Naive B cell (primary cell): Measurements from ENCODE around the gene PRDM8. TPM values are rescaled to one million over a fixed set of nuclear protein-coding genes. Genes with fewer than 3 reads are reported as not detected.

ENCODE experiments used
- ATAC-seq, 2 donors: fragments of 150-1000 bp; cut with Tn5 transposase; 2 replicates each; pipeline ENCODE4 v1.10.0; 2021; ENCODE audit warnings: low read depth in 2 of 2, mild to moderate bottlenecking in 2 of 2, moderate library complexity in 2 of 2
- DNase-seq: peaks from one replicate; pipeline ENCODE4 v3.0.0; 2022
- H3K27ac Mint-ChIP-seq, 6 donors: one replicate each; pipeline ENCODE4 v1.8.0; 2020 to 2022; ENCODE audit warnings: mild to moderate bottlenecking in 6 of 6, mixed read lengths in 6 of 6, moderate library complexity in 5 of 6, inconsistent platforms in 2 of 6
- H3K27me3 Mint-ChIP-seq, 3 donors: one replicate each; pipeline ENCODE4 v1.8.0; 2021 to 2022; ENCODE audit warnings: mixed read lengths in 3 of 3, mild to moderate bottlenecking in 1 of 3
- H3K36me3 Mint-ChIP-seq, 2 donors: one replicate each; pipeline ENCODE4 v1.8.0; 2020 to 2022; ENCODE audit warnings: mixed read lengths in 2 of 2, inconsistent platforms in 1 of 2, mild to moderate bottlenecking in 1 of 2
- H3K4me1 Mint-ChIP-seq, 3 donors: one replicate each; pipeline ENCODE4 v1.8.0; 2020 to 2022; ENCODE audit warnings: mixed read lengths in 3 of 3, inconsistent platforms in 1 of 3, mild to moderate bottlenecking in 1 of 3, moderate library complexity in 1 of 3
- H3K4me3 Mint-ChIP-seq, 8 donors: one replicate each; pipeline ENCODE4 v1.8.0; 2020 to 2022; ENCODE audit warnings: mild to moderate bottlenecking in 8 of 8, mixed read lengths in 8 of 8, moderate library complexity in 8 of 8, inconsistent platforms in 2 of 8
- H3K9me3 Mint-ChIP-seq, 7 donors: one replicate each; pipeline ENCODE4 v1.8.0; 2020 to 2022; ENCODE audit warnings: mixed read lengths in 7 of 7, mild to moderate bottlenecking in 5 of 7, inconsistent platforms in 2 of 7, moderate library complexity in 1 of 7
- polyA plus RNA-seq, 6 donors: library from polyadenylated mRNA; unstranded; fragments of 300-500 nt; fragmentation: Illumina TruSeq; gene quantifications; one replicate each; pipeline ENCODE4 v1.2.3, GENCODE V29; 2021; ENCODE audit warnings: low read depth in 6 of 6

PRDM8 gene
- polyA plus RNA-seq, 6 donors from 2014 or later: 0.19 to 3.9 (median 2.1) TPM

DNA sequence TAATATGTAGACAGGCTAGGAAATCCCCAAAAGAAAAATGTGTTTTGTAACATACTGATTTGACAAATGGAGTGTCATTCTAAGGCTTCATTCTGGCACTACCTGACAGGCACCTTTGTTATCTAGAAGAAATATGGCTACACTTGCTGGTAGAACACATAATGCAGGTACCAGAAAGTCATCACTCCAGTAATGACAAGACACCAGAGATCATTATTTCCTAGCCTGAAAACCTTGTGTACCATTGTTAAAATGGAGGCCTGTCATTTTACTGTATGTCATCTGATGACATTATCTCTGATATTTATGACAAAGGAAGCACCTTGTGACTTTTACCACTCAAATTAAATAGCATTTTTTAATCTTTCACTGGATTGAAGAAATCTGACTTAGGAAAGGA is 55.6 kb downstream of the PRDM8 start:
- Mint-ChIP-seq H3K9me3 (no peaks in the 10 kb centered on the region), H3K27me3 (peaks cover 23 to 31% (median 31%) of the 10 kb centered on the region in 3 donors), H3K27ac (no peak overlapping the region), H3K4me3 (no peak overlapping the region), H3K4me1 (no peaks in the 10 kb centered on the region), H3K36me3 (no peaks in the 10 kb centered on the region)
- DNase-seq (no peak), ATAC-seq (no peak)

- ATAC-seq (no peak), DNase-seq (no peak)
- Mint-ChIP-seq H3K9me3 (no peaks in the 10 kb centered on the region), H3K4me1 (no peaks in the 10 kb centered on the region), H3K27ac (no peak overlapping the region), H3K27me3 (peaks cover 27 to 34% (median 33%) of the 10 kb centered on the region in 3 donors), H3K4me3 (no peak overlapping the region), H3K36me3 (no peaks in the 10 kb centered on the region)
Observed at GRCh38 chr4:80253510-80253909, 56.2 kb downstream of the PRDM8 start.

Other genes starting within 250 kb of the PRDM8 start
- 10 to 100 TPM; 30.6 to 66.9 (median 51.0) TPM for gene ANTXR2, start 124.3 kb upstream of the PRDM8 start, polyA plus RNA-seq
- gene FGF5, start 69.2 kb downstream of the PRDM8 start, polyA plus RNA-seq: not detected
- not detected for gene CFAP299, start 138.2 kb downstream of the PRDM8 start, polyA plus RNA-seq